ENCODE data around the gene MADCAM1.

The MADCAM1 gene

GRCh38 chr19:548886-549830 lies 52.9 kb downstream of the MADCAM1 start:
- no peak for TF ChIP-seq GATA2 (IDR thresholded peaks at IDR 0.05; ENCODE audit: low read depth, low read length)
- TF ChIP-seq GATA3 (IDR thresholded peaks at IDR 0.05; ENCODE audit: low read depth, low read length) = no peak

- TF ChIP-seq GATA3 (IDR thresholded peaks at IDR 0.05; ENCODE audit: low read depth, low read length) = no peak
- TF ChIP-seq GATA2 (IDR thresholded peaks at IDR 0.05; ENCODE audit: low read depth, low read length) = no peak
These were observed 58.5 kb downstream of the MADCAM1 start for GRCh38 chr19:554817-555216.
